ENCODE results near the gene RBM19. TPM values are rescaled to one million over a fixed set of nuclear protein-coding genes. Genes with fewer than 3 reads are reported as not detected.

Gene RBM19
- total RNA-seq, 2 experiments from 2014 or later, result 66.9 to 67.7 TPM

DNA sequence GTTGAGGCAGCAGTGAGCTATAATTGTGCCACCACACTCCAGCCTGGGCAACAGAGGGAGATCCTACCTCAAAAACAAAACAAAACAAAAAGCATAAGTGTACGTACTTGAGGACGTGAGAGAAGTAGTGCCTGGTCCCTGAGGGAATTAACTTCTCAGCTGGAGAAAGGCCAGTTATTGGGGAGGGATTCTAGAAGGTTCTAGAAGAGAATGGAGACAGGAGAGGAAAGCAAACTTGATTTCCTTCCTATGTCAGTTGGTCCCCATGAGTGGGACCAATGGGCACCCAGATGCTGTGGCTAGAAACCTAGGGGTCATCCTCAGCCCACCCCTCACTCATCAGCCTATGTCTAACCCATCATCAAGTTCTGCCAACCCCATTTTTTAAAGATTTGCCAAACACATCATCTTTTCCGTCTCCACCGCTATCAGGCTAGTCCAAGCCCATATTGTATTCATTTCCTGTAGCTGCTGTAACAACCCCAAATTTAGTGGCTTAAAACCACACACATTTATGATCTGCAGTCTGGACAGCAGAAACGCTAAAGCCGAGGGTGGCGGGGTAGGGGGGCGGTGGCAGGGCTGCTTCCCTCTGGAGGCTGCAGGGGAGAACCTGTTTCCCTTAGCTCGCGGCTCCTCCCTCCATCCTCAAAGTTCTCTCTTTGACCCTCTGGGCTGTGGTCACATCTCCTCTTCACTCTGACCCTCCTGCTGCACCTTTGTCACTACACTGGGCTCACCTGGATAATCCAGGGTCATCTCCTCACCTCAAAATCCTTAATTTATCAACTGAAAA is 7.2 kb upstream of the RBM19 start:
- ATAC-seq, result no peak
- H3K4me3 Mint-ChIP-seq, result no peak overlapping the region
- H3K27ac Mint-ChIP-seq, result no peak overlapping the region
- TF ChIP-seq CTCF (IDR thresholded peaks at IDR 0.05), result no peak
- no peaks in the 10 kb centered on the region for H3K9me3 Mint-ChIP-seq
- peaks cover 32% of the 10 kb centered on the region for H3K27me3 Mint-ChIP-seq
- POLR2A ChIA-PET, result no interaction called here
- CTCF ChIA-PET, result no interaction called here
- no peak for DNase-seq
- H3K36me3 Mint-ChIP-seq (ENCODE audit: low read depth), result no peaks in the 10 kb centered on the region
- intact Hi-C loops (cut with micrococcal nuclease), result no loop called here
- peaks cover 7% of the 10 kb centered on the region for H3K4me1 Mint-ChIP-seq (ENCODE audit: low read depth)

- H3K4me1 Mint-ChIP-seq (ENCODE audit: low read depth), result peaks cover 16% of the 10 kb centered on the region
- TF ChIP-seq CTCF (IDR thresholded peaks at IDR 0.05), result no peak
- intact Hi-C loops (cut with micrococcal nuclease), result no loop called here
- H3K9me3 Mint-ChIP-seq, result no peaks in the 10 kb centered on the region
- peaks cover 25% of the 10 kb centered on the region for H3K27me3 Mint-ChIP-seq
- ATAC-seq (no peak), DNase-seq (no peak)
- ChIA-PET CTCF (interaction anchor here (1.1 kb wide), 1 partner anchor 9 kb away, joined by 3 read pairs; no protein-coding TSS in a partner anchor), POLR2A (interaction anchor here (0.7 kb wide), 1 partner anchor 9 kb away, joined by 3 read pairs; no protein-coding TSS in a partner anchor)
- no peak overlapping the region for H3K4me3 Mint-ChIP-seq
- no peak overlapping the region for H3K27ac Mint-ChIP-seq
- H3K36me3 Mint-ChIP-seq (ENCODE audit: low read depth), result no peaks in the 10 kb centered on the region
These were observed 5.3 kb upstream of the RBM19 start for GRCh38 chr12:113971392-113971791.

GRCh38 chr12:113970211-113970610 is 4.1 kb upstream of the RBM19 start:
- DNase-seq (no peak), ATAC-seq (no peak)
- Mint-ChIP-seq H3K4me3 (no peak overlapping the region), H3K27ac (no peak overlapping the region), H3K4me1 (ENCODE audit: low read depth) (peaks cover 16% of the 10 kb centered on the region), H3K27me3 (peaks cover 20% of the 10 kb centered on the region), H3K36me3 (ENCODE audit: low read depth) (peaks cover 3% of the 10 kb centered on the region), H3K9me3 (no peaks in the 10 kb centered on the region)
- ChIA-PET CTCF (interaction anchor here (5.3 kb wide), 1 partner anchor 10 kb away, joined by 39 read pairs; no protein-coding TSS in a partner anchor), POLR2A (no interaction called here)
- no peak for TF ChIP-seq CTCF (IDR thresholded peaks at IDR 0.05)
- intact Hi-C loops (cut with micrococcal nuclease), result no loop called here

GRCh38 chr12:113967368-113967767 is 1.2 kb upstream of the RBM19 start:
- no peak for TF ChIP-seq CTCF (IDR thresholded peaks at IDR 0.05)
- Mint-ChIP-seq H3K27me3 (no peaks in the 10 kb centered on the region), H3K4me1 (ENCODE audit: low read depth) (peaks cover 37% of the 10 kb centered on the region), H3K27ac (peak overlapping the region; percentile 19), H3K36me3 (ENCODE audit: low read depth) (peaks cover 18% of the 10 kb centered on the region), H3K9me3 (no peaks in the 10 kb centered on the region), H3K4me3 (peak overlapping the region; percentile 88)
- no peak for ATAC-seq
- intact Hi-C loops (cut with micrococcal nuclease), result no loop called here
- no peak for DNase-seq
- ChIA-PET POLR2A (no interaction called here), CTCF (interaction anchor here (0.7 to 5.3 kb wide), 6 partner anchors 13 to 541 kb away, joined by 3 to 39 read pairs (median 5); no protein-coding TSS in a partner anchor)

- peaks cover 49% of the 10 kb centered on the region for H3K4me1 Mint-ChIP-seq (ENCODE audit: low read depth)
- no peaks in the 10 kb centered on the region for H3K27me3 Mint-ChIP-seq
- peak overlapping the region; percentile 65 for H3K4me3 Mint-ChIP-seq
- peak overlapping the region; percentile 97 for H3K27ac Mint-ChIP-seq
- no peaks in the 10 kb centered on the region for H3K9me3 Mint-ChIP-seq
- no peak for ATAC-seq
- no peak for TF ChIP-seq CTCF (IDR thresholded peaks at IDR 0.05)
- no peak for DNase-seq
- POLR2A ChIA-PET, result interaction anchor here (0.9 to 1.3 kb wide), 2 partner anchors 8 to 99 kb away, joined by 3 read pairs; no protein-coding TSS in a partner anchor
- intact Hi-C loops (cut with micrococcal nuclease), result no loop called here
- peaks cover 58% of the 10 kb centered on the region for H3K36me3 Mint-ChIP-seq (ENCODE audit: low read depth)
- CTCF ChIA-PET, result interaction anchor here (1.0 to 1.8 kb wide), 3 partner anchors 12 to 514 kb away, joined by 3 to 5 read pairs (median 4); no protein-coding TSS in a partner anchor
These were observed 3.4 kb downstream of the RBM19 start for GRCh38 chr12:113962733-113963132.
